ENCODE measurements around the gene FIG4. TPM values are rescaled to one million over a fixed set of nuclear protein-coding genes. Genes with fewer than 3 reads are reported as not detected.
"Not testable (repeated sequence)": the region's sequence is repeated elsewhere in the genome, so short reads cannot be mapped to it uniquely, and the experiment has no call there.

The FIG4 gene
- total RNA-seq, 1 experiment from 2014 or later, result 7.3 TPM

DNA sequence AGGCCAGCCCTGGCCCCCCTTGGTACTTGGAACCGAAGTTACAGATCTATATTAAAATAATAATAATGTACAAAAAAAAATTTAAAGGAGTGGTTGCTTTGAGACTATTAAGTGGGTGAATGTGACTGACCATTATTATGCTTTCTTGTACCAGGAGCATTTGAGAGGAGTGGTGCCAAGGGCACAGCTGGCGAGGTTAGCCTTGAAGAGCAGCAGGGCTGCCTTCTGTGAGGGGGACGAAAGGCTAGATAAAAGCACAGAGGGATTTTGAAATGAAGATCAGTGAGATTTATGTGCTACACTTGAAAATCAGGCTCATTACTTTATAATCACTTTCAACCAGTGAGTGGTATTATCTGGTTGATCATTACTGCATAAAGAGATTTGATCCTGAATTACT is 48.6 kb downstream of the FIG4 start:
- H3K9me3 ChIP-seq, result no peaks in the 10 kb centered on the region
- peaks cover 10% of the 10 kb centered on the region for H3K9me3 Mint-ChIP-seq (ENCODE audit: unreplicated experiment)
- TF ChIP-seq, protein P1, sequence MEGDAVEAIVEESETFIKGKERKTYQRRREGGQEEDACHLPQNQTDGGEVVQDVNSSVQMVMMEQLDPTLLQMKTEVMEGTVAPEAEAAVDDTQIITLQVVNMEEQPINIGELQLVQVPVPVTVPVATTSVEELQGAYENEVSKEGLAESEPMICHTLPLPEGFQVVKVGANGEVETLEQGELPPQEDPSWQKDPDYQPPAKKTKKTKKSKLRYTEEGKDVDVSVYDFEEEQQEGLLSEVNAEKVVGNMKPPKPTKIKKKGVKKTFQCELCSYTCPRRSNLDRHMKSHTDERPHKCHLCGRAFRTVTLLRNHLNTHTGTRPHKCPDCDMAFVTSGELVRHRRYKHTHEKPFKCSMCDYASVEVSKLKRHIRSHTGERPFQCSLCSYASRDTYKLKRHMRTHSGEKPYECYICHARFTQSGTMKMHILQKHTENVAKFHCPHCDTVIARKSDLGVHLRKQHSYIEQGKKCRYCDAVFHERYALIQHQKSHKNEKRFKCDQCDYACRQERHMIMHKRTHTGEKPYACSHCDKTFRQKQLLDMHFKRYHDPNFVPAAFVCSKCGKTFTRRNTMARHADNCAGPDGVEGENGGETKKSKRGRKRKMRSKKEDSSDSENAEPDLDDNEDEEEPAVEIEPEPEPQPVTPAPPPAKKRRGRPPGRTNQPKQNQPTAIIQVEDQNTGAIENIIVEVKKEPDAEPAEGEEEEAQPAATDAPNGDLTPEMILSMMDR (IDR thresholded peaks at IDR 0.05; ENCODE audit: insufficient read depth in 1 of 2, low read depth in 1 of 2, low read length in 1 of 2, severe bottlenecking in 1 of 2, unreplicated experiment in 1 of 2), result no peak
- ChIA-PET CTCF (no interaction called here), POLR2A (no interaction called here)
- no peaks in the 10 kb centered on the region for H3K4me1 Mint-ChIP-seq (ENCODE audit: low read depth, unreplicated experiment)
- BruUV-seq (replicated peaks), result no TSS peak
- no peak for DNase-seq
- no peak overlapping the region for H3K4me3 ChIP-seq (ENCODE audit: low read depth, low read length)
- no peaks in the 10 kb centered on the region for H3K27me3 ChIP-seq (replicated peaks; ENCODE audit: control insufficient read depth, insufficient read depth, low read length)
- H3K36me3 ChIP-seq (ENCODE audit: control insufficient read depth, insufficient read depth, low read length), result no peaks in the 10 kb centered on the region
- H3K27ac Mint-ChIP-seq (ENCODE audit: unreplicated experiment), result no peak overlapping the region
- H3K4me1 ChIP-seq, result no peaks in the 10 kb centered on the region
- H3K36me3 Mint-ChIP-seq (ENCODE audit: insufficient read depth, unreplicated experiment), result peaks cover 6% of the 10 kb centered on the region
- intact Hi-C loops (cut with micrococcal nuclease; ENCODE audit: unreplicated experiment), result no loop called here
- no peaks in the 10 kb centered on the region for H3K27me3 Mint-ChIP-seq (ENCODE audit: insufficient read depth, unreplicated experiment)
- no peak overlapping the region for H3K4me3 Mint-ChIP-seq (ENCODE audit: unreplicated experiment)

GRCh38 chr6:109740787-109741186 is 49.7 kb downstream of the FIG4 start:
- Histone ChIP-seq H3K36me3 (ENCODE audit: control insufficient read depth, insufficient read depth, low read length) (no peaks in the 10 kb centered on the region), H3K4me1 (no peaks in the 10 kb centered on the region), H3K27me3 (replicated peaks; ENCODE audit: control insufficient read depth, insufficient read depth, low read length) (no peaks in the 10 kb centered on the region), H3K4me3 (ENCODE audit: low read depth, low read length) (no peak overlapping the region), H3K9me3 (no peaks in the 10 kb centered on the region)
- Mint-ChIP-seq H3K4me3 (ENCODE audit: unreplicated experiment) (no peak overlapping the region), H3K27me3 (ENCODE audit: insufficient read depth, unreplicated experiment) (no peaks in the 10 kb centered on the region), H3K27ac (ENCODE audit: unreplicated experiment) (no peak overlapping the region), H3K9me3 (ENCODE audit: unreplicated experiment) (peaks cover 10% of the 10 kb centered on the region), H3K4me1 (ENCODE audit: low read depth, unreplicated experiment) (no peaks in the 10 kb centered on the region), H3K36me3 (ENCODE audit: insufficient read depth, unreplicated experiment) (peaks cover 6% of the 10 kb centered on the region)
- TF ChIP-seq, protein P1 (IDR thresholded peaks at IDR 0.05; ENCODE audit: insufficient read depth in 1 of 2, low read depth in 1 of 2, low read length in 1 of 2, severe bottlenecking in 1 of 2, unreplicated experiment in 1 of 2), result no peak
- intact Hi-C loops (cut with micrococcal nuclease; ENCODE audit: unreplicated experiment), result no loop called here
- no peak for DNase-seq
- POLR2A ChIA-PET, result no interaction called here
- BruUV-seq (replicated peaks), result no TSS peak
- CTCF ChIA-PET, result no interaction called here

DNA sequence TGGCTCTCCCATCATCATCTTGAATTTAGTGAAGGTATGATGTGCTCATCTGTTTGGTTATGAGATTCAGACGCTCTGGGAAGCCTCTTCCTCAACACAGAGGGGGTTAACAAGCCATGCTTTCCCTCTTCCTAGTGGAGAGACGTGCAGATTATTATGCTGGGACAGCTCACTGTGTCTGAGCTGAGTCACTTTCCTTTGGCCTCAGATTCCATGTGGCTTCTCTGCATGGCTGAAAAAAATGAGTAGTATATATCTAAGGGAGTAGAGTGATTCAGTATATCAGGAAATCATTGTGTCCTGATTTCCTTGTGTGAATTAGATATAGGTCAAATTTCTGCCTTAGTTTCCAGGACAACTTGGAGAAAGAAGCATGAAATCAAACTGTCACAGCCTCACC is 52.6 kb downstream of the FIG4 start:
- Mint-ChIP-seq H3K36me3 (ENCODE audit: insufficient read depth, unreplicated experiment) (peaks cover 6% of the 10 kb centered on the region), H3K27ac (ENCODE audit: unreplicated experiment) (no peak overlapping the region), H3K4me3 (ENCODE audit: unreplicated experiment) (no peak overlapping the region), H3K27me3 (ENCODE audit: insufficient read depth, unreplicated experiment) (no peaks in the 10 kb centered on the region), H3K4me1 (ENCODE audit: low read depth, unreplicated experiment) (no peaks in the 10 kb centered on the region), H3K9me3 (ENCODE audit: unreplicated experiment) (peaks cover 10% of the 10 kb centered on the region)
- H3K4me1 ChIP-seq, result no peaks in the 10 kb centered on the region
- no peaks in the 10 kb centered on the region for H3K36me3 ChIP-seq (ENCODE audit: control insufficient read depth, insufficient read depth, low read length)
- ChIA-PET CTCF (no interaction called here), POLR2A (no interaction called here)
- H3K4me3 ChIP-seq (ENCODE audit: low read depth, low read length), result no peak overlapping the region
- no peaks in the 10 kb centered on the region for H3K9me3 ChIP-seq
- BruUV-seq (replicated peaks), result no TSS peak
- no peak for DNase-seq
- intact Hi-C loops (cut with micrococcal nuclease; ENCODE audit: unreplicated experiment), result no loop called here
- TF ChIP-seq, protein P1 (IDR thresholded peaks at IDR 0.05; ENCODE audit: insufficient read depth in 1 of 2, low read depth in 1 of 2, low read length in 1 of 2, severe bottlenecking in 1 of 2, unreplicated experiment in 1 of 2), result no peak
- no peaks in the 10 kb centered on the region for H3K27me3 ChIP-seq (replicated peaks; ENCODE audit: control insufficient read depth, insufficient read depth, low read length)

DNA sequence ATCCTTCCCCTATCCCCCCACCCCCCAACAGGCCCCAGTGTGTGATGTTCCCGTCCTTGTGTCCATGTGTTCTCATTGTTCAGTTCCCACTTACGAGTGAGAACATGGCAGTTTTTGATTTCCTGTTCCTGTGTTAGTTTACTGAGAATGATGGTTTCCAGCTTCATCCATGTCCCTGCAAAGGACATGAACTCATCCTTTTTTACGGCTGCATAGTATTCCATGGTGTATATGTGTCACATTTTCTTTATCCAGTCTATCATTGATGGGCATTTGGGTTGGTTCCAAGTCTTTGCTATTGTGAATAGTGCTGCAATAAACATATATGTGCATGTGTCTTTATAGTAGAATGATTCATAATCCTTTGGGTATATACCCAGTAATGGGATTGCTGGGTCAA is 53.7 kb downstream of the FIG4 start:
- H3K4me3 ChIP-seq (ENCODE audit: low read depth, low read length); H3K4me1 ChIP-seq; intact Hi-C loops (cut with micrococcal nuclease; ENCODE audit: unreplicated experiment); H3K9me3 ChIP-seq; H3K27me3 ChIP-seq (replicated peaks; ENCODE audit: control insufficient read depth, insufficient read depth, low read length); H3K4me1 Mint-ChIP-seq (ENCODE audit: low read depth, unreplicated experiment); H3K4me3 Mint-ChIP-seq (ENCODE audit: unreplicated experiment); H3K36me3 ChIP-seq (ENCODE audit: control insufficient read depth, insufficient read depth, low read length); H3K36me3 Mint-ChIP-seq (ENCODE audit: insufficient read depth, unreplicated experiment); POLR2A ChIA-PET; H3K27me3 Mint-ChIP-seq (ENCODE audit: insufficient read depth, unreplicated experiment); H3K27ac Mint-ChIP-seq (ENCODE audit: unreplicated experiment); CTCF ChIA-PET; BruUV-seq (replicated peaks); DNase-seq: not testable (repeated sequence)
- peaks cover 10% of the 10 kb centered on the region for H3K9me3 Mint-ChIP-seq (ENCODE audit: unreplicated experiment)

All from Caco-2 (cell line).